ENCODE results near the gene SELENOO.

Gene SELENOO

DNA sequence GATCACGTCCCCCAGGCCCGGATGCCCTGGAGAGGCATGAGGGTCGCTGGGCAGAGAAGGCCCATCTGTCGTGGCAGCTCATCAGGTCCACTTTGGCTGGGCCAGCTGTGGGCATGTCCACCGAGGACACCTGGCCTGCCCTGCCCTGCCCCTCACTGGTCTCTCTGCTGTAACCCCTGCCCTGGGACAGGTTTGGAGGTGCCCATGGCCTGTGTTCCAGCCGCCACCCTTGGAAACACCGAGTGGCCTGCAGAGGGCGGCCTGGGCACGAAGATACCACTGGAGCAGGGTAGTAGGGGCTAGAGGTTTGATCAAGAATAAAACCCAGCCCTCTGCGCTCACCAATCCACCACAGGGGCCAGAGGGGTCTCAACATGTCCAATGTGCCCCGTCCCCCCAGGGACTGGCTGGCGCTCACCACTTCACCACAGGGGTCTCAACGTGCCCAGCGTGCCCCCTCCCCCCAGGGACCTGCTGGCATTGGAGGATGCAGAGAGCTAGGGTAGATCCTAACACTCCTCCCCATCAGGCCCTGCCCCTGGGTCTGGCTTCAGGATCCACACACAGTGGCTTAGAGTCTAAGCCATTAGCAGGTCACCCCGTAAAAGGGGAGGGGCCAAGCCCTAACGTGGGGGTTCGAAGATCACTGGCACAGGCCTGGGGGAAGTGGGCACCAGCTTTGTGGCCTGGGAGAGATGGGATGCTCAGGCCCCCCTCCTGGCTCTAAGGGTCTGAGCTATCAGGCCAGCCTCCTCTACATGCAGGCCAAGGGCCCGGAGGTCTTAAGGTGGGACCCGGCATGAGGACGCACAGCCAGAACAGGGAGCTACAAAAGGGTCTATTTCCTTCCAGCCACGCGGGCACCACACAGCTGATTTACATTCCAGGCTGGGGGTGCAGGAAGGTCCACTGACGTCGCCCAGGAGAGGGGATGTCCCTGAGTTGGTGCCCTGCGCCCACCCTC, 51.6 kb downstream of the SELENOO start:
- in situ Hi-C loops (cut with MboI; ENCODE audit: low sequenced_read_pairs): no loop called here

DNA sequence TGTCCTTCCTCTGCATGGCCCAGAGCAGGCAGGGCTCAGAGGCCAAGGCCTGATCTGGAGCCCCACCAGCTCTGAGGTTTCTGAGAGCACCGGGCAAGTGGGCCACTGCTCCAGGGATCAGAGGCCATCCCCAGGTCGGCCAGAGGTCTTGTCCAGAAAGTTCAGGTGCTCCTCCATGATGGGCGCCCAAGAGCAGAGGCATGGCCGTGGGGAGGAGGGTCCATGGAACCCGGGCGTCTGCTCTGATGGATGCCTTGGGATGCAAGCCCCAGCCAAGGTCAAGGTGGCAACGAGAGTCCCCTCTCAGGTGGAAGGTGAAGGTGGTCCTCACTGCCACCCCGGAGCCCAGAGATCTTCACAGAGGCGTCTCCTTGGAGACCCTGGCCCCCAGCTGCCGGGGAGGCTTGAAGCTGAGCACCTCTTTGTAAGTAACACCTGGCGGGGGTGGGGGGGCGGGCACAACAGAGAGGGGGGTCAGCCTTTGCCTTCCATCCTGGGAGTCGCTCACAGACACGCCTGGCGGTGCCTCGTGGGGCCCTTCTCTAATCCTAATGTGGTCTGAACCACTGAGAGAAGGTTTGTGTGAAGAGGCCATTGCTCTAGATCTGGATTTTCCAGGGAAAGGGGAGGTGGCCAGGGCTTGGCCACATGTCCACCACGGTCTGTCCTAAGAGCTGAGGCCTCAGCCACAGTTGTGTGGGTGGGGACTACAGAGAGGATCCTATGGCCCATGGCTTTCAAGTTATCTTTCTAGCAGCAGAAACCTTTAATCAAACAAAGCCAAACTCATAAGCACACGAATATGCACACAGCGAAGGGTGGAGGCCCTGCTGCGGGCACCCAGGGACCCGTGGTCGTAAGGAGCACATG, 52.5 kb downstream of the SELENOO start:
- in situ Hi-C loops (cut with MboI; ENCODE audit: low sequenced_read_pairs): no loop called here

DNA sequence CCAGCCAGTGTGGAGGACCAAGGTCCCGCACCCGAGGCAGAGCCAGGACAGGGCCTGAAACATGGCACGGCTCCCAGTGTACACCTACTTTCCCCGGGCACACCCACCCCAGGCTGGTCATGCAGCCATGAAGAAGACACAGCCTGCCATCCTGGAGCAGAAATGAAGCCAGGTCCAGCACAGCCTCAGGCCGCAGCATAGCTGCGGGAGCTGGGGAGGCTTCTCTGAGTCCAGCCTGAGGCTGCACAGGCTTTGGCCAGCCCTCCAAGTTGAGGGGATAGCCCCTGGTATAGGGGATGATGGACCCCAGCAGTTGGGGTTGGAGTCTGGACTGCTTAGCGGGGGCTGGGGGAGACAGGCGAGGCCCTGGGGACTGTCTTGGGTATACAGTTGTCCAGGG, 53.1 kb downstream of the SELENOO start:
- in situ Hi-C loops (cut with MboI; ENCODE audit: low sequenced_read_pairs): no loop called here

DNA sequence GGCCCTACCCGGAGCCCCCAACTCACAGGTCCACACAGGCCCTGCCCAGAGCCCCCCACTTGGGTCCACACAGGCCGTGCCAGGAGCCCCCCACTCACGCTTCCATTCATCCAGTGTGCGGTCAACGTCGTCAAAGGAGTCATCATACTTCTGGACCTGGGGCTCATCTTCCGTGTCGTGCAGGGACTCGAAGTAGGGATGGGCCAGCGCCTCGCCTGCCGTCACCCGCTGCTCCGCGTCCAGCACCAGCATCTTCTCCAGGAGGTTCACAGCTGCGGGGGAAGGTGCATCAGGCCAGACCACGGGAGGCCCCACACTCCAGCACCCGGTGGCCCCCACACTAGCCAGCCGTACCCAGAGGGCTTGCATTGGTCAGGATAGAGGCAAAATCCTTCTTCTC, 54.3 kb downstream of the SELENOO start:
- in situ Hi-C loops (cut with MboI; ENCODE audit: low sequenced_read_pairs): no loop called here

DNA sequence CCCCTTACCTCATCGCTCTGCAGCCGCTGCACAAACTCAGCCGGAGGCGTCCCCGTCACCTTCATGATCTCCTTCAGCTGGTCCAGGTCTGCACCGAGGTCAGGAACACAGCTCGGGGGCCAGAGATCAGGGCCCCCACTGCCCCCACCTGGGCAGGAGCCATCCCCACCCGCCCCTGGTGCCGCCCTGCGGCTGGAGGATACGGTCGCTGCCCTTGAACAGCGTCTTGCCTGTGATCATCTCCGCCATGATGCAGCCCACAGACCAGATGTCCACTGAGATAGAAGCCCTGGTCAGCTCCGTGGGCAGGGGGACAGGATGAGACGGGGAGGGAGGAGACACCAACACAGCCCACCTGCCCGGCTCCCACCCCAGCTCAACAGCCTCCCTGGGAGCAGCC, 54.8 kb downstream of the SELENOO start:
- in situ Hi-C loops (cut with MboI; ENCODE audit: low sequenced_read_pairs): no loop called here

DNA sequence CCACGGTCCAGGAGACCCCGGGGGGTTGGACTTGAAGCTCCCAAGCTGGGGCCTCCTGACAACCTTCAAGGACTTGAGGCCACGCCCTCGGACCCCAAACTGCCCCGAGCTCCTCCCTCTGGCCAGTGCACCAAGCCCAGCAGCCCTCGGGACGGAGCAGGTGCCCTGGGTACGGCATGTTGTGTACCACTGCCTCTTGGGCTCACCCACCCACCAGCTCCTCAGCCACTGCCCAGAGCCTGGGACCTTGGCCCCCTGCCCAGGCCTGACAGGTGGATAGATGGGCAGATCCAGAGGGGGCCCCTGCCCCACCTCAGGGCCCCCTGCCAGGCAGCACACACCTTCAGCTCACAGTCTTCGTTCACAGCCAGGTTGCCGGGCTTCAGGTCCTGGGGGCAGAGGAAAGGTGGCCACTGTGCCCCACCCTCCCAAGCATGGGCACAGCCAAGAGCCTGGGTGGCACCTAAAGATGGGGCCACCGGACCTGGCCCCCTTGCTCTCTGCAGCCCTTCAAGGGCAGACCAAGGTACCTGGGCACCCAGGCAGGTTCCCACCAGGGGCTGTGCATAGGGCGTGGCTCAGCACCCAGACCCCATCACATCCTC, 55.5 kb downstream of the SELENOO start:
- in situ Hi-C loops (cut with MboI; ENCODE audit: low sequenced_read_pairs): no loop called here

DNA sequence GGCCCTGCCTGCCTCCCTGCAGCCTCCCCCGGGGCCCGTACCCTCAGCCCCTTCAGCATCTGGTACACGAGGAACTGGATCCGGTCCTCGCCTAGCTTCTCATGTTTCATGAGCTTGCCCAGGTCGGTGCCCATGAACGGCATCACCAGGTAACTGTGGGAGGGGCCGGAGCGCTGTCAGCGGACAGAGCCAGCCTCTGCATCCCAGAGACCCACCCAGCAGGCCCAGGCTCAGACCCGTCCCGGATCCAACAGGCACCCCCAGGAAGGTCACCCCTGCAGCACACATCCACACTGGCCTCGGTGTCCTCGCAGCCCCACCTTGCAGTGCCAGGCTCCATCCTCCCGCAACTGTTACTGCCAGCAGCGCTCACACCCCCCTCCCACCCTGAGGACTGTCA, 56.2 kb downstream of the SELENOO start:
- in situ Hi-C loops (cut with MboI; ENCODE audit: low sequenced_read_pairs): no loop called here

DNA sequence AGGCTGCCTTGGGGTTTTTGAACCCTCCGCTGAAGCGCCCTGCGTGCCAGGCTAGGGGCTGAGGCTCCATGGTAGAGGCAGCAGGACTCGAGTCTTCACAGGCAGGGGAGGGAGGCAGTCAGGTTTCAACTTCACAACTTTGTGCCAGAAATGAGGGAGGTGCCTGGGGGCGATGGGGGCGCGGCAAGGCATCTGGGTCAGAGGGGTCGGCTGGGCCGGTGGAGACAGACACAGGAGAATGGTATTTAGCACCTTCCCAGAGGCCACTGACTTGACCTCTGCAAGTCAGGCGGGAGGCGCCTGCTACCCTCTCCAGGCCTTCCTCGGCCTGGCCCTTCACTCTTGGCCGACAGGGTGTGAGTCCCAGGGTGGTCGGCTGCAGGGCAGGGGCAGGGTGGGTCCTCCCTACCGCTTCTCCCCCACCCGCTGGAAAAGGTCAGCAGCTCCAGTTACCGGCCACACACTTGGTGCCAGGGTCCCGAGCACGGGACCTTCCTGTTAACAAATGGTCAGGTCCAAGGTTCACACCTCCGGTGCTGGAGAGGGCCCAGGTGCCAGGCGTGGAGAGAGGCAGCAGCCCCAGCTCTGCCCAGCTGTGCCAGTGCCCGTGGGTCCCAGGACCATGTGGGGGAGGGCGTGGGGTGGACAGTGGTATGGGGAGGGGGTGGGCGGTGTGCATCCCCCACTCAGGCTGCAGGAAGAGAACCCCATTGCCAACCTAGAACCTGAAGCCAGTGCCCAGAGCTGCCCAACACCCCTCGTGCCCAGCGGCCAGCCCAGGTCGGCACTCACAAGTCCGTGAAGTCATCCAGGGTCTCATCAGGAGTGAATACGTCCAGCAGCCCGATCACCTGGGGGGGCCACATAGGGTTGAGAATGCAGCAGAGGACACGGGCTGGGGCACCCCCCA, 56.9 kb downstream of the SELENOO start:
- in situ Hi-C loops (cut with MboI; ENCODE audit: low sequenced_read_pairs): no loop called here

DNA sequence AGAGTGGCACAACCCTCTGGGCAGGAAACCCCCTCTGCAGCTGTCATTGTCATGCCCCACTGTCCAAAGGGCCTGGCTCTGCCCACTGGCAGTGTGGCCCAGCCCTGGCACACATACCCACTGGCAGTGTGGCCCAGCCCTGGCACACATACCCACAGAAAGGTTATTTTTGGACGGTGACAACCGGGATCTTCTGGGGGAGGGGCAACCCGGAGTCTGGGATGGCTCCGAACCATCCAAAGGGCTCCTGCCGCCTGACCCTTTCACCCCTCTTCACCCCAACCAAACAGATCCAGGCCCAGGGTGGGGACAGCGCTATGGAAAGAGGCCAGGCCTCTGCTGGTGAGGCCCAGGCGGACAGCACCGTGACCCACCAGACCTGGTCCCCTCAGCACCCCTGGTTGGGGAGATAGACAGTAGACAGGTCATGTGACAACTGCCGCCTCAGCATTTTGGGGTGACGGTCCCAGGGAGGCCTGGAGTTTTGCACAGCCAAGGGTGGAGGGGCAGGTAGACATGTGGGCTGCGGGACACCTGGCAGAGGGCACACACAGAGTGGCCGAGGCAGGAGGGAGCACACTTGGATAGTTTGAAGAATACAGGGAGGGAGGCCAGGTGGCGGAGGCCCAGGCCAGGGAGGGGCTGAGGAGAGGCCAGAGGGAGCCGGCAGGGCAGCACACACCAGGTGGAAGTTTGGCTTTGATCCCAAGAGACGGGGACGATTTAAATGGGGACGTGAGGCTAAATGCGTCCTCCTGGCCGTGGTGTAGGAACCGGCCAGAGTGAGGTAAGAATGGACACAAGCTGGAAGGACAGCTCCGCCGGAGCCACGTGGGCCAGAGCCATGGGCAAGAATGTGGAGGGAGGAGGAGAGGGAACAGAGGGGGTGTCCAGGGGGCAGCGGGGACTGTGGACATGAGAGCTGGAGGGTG, 57.8 kb downstream of the SELENOO start:
- in situ Hi-C loops (cut with MboI; ENCODE audit: low sequenced_read_pairs): no loop called here

DNA sequence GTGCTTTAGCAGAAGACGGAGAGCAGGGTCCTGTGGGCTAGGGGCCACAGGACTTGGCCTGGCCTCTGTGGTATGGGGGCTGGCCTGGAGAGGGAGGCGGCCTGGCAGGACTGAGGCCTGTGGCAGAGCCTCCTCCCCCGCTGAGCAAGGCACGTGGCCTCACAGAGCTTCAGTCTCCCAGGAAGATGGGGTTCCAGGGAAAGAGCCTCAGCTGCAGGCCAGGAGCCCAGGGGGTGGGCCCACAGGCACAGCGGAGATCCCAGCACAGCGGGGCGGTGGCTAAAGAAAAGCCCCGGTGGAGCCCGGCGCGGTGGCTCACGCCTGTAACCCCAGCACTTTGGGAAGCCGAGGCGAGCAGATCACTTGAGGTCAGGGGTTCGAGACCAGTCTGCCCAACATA, 58.5 kb downstream of the SELENOO start:
- in situ Hi-C loops (cut with MboI; ENCODE audit: low sequenced_read_pairs): no loop called here

DNA sequence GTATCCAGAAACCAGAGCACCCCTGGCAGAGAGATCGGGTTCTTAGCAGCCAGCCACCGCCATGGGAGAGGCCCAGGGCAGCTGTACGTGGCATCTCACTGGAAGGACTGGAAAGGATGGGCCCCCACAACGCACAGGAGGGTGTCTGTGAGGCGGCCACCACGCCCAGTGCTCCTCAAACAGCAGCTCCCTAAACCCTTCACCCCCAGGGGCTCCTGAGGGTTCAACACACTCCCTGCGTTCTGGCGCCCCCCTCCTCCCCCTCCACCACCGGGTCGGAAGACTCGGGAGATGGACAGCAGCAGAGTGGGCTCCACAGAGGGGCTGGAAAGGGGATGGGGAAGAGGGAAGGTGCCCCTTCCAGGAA, 59.6 kb downstream of the SELENOO start:
- in situ Hi-C loops (cut with MboI; ENCODE audit: low sequenced_read_pairs): no loop called here

DNA sequence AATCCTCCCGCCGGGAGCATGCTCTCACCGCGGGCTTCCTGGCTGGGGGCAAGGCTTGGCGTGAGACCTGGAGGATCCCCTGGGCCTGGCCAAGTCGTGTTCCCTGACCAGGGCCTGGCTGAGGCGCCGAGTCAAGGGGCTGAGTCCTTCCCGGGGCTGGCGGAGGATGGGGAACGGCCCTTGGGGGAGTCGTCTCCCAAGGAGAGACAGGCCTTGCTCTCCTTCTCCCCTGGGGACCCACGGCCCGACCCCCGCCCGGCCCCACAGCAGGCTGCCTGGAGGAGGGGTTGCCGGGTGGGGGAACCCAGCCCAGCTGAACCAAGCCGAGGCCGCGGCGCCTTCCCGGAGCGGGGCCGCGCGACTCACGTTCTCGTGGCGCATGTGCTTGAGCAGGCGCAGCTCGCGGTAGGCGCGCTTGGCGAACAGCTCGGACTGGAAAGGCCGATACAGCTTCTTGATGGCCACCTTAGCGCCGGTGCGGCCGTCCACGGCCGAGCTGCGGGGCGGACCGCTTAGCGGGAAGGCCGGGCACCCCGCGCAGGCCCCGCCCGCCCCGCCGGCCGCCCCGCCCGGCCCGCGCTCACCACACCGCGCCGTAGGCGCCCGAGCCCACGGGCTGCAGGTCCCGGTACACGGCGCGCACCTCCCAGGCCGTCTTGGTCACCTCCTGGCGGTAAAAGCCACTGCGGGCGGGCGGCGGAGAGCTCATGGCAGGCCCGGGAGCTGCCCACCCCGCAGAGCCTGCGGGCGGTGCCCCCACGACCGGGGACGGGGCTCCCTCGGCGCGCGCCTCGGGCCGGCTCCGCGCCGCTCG, 60.2 kb downstream of the SELENOO start:
- in situ Hi-C loops (cut with MboI; ENCODE audit: low sequenced_read_pairs): no loop called here

DNA sequence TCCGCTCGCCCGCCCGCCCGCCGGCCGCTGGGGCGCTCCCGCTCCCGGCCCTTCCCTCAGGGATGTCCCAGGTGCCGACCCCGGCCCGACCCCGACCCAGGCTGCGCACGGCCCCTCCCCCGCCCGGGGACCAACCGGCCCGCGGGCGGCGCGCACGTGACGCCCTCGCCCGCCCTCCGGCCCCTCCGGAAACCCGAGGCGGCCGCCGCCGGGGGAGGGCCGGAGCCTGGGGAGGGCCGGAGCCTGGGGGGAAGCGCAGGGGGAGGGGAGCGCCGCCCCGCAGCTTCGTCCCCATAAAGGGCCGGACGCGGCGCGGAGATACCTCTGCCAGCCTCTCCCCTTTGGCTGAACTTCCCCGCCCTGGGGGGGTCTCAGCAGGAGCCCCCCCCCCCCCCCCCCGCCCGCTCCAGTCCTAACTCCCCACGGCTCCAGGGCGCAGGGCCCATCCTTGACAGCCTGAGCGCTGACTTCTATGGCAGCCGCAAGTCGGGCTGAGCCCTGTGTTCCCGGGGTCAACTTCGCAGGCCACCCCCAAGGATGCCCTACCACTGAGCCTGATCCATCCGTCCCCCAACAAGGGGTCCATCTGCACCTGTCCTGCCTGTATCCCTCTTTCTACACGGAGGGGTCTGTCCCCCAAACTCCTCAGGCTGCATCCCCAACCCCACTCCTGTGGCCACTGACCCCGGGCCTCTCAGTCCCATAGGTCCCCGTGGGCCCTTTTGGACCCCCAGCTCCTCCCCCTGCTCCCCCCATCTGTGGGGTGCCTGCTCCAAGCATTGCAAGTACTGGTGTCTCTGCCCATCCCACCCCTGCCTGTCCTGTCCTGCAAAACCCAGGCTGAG, 61.0 kb downstream of the SELENOO start, which contains the start of gene MAPK12:
Gene MAPK12, minus strand, starts transcription at position 69 of the 845 bp plus-strand sequence. CDS start 174 bp downstream, outside the sequence.
- in situ Hi-C loops (cut with MboI; ENCODE audit: low sequenced_read_pairs): no loop called here

DNA sequence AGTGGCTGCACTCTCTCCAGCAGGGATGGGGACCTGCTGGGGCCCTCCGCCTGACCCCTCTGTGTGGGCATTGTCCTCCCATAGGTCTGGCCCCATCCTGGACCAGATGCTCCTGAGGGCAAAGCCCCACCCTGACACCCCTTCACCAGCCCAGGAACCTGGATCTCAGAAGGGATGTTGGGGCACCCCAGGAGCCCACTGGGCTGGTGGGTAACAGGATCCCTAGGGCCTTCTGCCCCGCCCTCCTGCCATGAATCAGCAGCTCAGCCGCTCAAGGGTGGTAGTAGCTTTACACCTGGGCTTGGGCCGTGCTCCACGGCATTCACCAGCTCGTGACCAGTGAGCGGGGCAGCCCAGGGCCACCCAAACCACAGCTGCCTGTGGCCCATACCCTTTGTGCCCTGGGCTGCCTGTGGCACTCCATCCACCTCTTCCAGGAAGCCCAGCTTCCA, 61.7 kb downstream of the SELENOO start:
- in situ Hi-C loops (cut with MboI; ENCODE audit: low sequenced_read_pairs): no loop called here

DNA sequence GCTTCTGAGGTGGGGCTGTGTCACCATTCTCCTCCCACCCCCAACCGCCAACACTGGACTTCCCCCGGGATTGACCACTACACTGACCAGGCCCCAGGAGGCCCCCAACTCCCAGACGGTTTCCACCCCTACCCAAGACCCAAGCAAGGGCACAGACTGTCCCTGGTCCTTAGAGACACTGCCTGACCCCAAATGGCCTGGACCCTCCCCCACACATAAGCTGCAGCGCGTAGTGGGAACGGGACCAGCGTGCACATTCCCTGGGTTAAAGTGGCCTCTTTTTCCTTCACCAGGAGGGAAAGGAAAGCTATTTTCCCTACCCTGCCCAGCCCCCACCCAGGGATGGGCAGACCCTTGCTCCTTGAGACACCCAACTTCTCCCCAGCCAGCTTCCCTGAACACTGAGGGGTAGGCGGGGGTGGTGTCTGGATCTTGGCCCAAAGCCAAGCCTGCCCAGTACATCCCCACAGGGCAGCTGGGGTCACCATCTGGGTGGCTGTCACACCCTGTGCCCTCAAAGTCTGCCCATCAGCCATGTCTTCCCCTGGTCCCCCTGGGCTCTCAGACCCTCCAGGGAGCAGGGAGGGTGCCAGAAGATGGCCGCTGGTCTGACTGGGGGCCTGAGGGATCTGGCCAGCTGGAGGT, 62.3 kb downstream of the SELENOO start:
- in situ Hi-C loops (cut with MboI; ENCODE audit: low sequenced_read_pairs): no loop called here

DNA sequence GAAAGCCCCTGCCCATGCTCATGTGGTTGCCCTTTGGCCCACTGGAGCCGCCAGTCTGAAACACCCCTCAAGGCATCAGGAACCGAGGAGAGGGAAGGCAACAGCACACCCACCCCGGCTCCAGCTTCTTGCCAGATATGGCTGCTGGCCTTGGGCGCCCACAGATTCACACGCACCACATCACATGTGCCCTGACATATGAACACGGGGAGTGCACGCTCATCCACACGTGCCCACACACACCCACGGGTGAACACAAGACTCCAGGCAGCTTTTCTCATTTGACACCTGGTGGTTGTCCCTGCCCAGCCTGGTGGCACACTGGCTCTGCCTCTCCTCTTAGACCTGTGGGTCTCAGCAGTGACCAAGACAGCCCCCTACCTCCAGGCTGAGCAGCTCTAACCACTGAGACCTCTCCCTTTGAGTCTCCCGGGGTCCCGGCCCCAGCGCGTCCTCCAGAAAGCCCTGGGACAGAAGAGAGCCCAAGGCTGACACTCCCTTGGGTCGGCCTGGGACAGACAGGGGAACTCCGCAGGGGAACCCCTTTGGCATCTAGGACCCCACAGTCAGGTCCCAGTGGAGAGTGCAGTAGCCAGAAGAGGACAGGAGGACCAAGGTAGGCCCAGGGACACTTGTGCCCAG, 63.4 kb downstream of the SELENOO start:
- in situ Hi-C loops (cut with MboI; ENCODE audit: low sequenced_read_pairs): no loop called here
